ENCODE measurements around the gene ARFIP1.

GRCh38 chr4:152903658-152904057 is 123.9 kb downstream of the ARFIP1 start:
- TF ChIP-seq CTCF (IDR thresholded peaks at IDR 0.05) (no peak), ZFX (IDR thresholded peaks at IDR 0.05; ENCODE audit: borderline replicate concordance) (no peak)
